ENCODE data around the gene TTC31.
A peak's percentile ranks its signal among the peaks of the same experiment; 100 is the strongest.

The TTC31 gene

DNA sequence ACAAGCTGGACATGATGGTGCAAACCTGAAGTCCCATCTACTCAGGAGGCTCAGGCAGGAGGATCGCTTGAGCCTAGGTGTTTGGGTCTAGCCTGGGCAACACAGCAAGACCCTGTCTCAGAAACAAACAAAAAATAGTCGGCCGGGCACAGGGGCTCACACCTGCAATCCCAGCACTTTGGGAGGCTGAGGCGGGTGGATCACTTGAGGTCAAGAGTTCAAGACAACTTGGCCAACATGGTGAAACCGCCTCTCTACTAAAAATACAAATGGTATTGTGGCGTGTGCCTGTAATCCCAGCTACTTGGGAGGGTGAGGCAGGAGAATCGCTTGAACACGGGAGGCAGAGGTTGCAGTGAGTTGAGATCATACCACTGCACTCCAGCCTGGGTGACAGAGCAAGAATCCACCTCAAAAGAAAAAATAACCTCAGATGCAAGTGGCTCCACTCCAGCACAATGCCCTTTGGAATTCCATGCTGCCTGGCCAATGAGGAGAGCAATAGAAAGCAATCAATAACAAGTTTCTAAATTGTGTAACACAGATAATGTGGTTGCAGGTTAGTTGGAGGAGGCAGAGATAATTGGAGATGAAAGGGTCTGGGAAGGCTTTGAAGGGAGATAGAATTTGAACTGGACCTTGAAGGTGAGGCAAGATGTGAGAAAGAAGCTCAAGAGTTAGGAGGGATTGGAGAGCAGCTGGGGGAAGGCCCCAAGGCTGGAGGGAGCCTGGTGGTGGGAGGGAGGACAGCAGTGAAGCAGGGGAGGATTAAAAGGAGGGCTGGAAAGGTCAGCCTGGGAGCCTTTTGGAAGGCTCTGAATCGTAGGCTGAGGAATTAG lies 6.0 kb downstream of the TTC31 start:
- no peak for DNase-seq

DNA sequence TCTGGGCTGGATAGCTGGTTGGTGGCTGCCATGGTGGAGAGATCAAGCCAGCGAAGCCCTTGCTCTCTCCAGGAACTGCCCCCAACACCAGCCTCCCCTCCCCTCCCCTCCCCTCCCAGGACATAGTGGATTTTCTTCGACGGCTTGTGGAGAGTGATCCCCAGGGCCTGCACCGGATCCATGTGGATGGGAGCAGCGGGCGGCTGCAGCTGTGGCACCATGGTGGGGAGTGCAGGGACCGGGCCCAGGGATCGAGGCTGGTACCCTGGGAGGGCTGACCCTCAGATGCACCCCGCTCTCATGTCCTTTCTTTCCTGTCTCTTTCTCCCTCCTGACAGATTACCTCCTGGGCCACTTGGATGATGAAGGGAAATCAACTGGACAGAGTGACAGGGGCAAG lies 7.0 kb downstream of the TTC31 start:
- DNase-seq = no peak

DNA sequence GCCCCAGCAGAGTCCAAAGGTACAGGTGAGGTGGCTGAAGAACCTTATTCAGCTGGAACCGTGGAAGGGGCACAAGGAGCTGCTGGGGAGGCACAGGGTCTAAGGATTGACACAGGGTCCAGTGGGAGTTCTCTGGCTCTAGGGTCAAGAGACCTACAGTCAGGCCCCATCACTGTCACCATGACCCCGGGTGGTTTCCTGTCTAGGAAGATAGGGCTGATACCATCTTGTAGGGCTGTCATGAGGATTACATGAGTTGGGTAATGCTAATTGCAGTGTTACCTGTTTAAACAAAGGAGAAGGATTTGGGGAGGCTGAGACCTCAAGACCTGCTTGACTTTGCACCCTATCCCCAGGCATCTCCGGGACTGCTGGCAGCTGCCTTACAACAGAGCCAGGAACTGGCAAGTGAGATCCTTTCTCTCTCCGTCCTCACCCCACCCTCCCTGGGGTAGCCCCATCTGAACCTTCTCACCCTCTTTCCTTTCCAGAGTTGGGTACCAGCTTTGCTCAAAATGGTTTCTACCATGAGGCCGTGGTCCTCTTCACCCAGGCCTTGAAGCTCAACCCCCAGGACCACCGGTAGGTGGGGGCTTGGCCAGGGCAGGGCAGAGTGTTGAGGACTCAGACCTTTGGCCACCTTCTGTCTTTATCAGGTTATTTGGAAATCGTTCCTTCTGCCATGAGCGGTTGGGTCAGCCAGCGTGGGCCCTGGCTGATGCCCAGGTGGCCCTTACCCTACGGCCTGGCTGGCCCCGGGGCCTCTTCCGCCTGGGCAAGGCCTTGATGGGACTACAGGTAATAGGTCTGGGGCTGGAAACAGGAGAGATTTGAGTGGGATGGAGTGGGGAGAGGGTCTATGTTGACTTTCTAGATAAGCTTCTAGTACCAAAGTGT lies 9.0 kb downstream of the TTC31 start:
- DNase-seq = no peak

DNA sequence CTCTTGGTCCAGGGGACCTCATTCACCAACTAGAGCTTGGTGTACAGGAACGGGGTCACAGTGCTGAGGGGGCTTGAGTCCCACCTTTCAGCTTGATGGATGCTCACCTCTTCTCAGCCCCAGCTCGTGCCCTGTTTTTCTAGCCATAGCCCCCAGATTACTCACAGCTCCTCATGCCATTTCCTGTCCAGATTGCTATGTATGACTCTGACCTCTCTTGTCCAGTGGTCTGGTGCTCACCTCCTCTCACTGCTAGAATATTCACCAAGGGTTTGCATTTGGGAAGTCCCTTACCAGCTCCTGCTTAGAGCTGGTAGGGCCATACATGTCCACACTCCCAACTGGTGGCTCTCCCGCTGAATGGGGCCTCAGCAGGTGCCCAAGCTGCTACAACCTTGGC lies 10.7 kb downstream of the TTC31 start:
- DNase-seq = no peak

DNA sequence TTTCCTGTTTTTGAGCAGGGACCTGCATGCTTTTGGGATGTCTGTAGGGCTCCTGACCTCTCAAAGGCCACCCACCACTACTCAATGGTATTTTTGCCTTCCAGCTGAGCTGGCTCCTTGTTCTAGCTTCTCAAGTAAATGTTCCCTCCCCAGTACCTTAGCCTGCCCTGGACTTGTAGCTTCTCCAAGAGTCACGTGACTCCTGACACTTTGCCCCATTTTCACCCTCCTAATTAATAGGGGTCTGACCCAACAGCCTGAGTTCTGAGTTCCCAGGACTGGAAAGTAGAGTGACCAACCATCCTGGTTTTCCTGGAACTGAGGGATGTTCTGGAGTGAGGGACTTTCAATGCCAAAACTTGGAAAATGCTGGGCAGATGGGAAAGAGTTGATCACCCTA lies 12.6 kb downstream of the TTC31 start:
- DNase-seq = no peak

DNA sequence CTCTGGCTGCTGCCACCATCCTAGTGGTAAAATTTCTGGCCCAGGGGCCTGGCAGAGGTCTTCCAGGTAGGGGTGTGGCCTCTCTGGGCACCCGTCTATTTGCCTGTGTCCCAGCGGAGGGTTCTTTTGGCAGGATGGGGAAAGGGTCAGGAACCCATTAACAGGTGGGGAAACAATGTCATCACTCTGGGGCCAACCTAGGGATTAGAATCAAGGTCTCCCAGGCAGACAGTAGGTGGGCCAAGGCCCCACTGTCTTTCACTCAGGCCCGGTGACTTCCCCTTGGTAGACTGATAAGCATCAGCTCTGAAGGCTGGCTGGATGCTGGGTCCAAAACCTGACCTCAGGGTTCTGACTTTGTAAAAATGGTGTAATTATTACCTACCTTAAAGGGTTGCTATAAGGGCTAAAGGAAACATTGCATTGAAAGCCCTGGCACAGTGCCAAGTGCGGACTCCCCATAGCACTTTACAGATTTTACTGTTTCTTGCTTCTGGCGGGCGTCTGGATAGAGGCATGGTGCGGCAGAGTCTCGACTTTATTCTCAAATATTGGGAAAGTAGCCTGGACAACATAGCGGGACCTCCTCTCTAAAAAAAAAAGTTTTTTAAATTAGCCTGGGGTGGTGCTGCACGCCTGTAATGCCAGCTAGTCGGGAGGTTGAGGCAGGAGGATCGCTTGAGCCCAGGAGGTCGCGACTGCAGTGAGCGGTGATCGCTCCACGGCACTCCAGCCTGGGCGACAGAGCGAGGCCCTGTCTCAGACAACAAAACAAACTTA lies 14.3 kb downstream of the TTC31 start:
- DNase-seq = no peak

DNA sequence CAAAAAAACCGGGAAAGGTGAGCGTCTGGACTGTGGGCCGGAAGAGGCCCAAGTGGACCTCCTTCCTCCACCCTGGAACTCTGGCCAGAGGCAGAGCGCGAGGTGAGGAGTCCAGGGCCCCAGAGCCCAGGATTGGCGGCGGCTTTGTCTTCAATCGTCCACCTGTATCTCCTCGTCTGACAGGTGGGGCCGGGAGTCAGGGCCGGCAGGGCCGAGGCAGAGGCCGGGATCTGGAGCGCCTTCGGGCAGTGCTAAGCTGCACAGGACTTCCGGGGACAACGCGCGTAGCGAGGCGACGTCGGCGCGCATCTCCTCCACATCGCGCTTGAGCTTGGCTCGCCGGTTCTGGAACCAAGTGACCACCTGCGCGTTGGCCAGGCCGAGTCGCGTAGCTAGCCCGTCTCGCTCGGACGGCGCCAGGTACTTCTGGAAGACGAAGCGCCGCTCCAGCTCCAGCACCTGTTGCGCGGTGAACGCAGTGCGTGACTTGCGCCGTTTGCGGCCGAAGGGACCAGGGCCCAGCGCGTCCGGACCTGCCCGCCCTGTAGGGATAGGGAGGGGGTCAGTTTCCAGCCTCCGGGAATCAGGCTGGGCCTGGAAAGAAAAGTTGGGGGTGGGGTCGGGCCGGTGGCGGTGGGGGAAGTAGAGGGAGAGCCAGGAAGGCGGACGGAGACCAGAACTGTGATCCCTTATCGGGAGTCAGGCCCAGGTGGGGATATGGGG lies 15.1 kb downstream of the TTC31 start:
- DNase-seq = peak; percentile 32

DNA sequence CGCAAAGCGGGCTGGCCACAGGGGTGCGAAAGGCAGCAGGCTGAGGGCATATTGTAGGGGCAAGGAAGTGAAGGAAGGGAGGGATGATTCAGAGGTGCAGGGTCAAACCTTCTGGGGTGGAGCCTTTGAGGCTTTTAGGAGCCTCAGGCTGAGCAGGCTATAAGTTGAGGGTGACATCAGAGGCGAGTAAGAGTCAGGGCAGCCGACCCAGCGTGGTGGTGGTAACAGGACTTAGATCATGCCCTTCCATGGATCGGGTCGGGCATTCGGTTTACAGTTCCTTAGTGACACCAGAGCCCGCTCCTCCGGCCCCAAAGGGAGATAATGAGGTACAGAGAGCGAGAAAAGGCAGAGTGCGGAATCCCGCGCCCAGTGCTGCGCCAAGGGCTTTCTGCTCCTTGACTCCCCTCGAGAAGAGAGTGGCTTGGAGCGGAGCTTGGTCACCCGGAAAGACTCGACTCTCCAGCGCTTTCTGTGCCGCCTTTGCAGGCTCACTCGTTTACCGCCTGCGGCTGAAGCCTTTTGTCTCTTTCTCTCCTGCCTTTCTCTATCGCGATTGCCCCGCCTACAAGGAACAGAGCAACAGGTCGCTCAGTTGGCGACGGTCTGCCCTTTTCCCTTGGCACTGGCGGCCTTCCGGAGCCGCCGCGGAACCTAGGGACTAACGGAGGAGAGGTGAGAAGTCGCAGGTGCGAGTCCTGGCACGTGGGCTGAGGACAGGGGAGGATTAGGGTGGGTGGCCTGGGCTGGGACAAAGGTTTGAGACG lies 15.8 kb downstream of the TTC31 start:
- peak; percentile 36 for DNase-seq

DNA sequence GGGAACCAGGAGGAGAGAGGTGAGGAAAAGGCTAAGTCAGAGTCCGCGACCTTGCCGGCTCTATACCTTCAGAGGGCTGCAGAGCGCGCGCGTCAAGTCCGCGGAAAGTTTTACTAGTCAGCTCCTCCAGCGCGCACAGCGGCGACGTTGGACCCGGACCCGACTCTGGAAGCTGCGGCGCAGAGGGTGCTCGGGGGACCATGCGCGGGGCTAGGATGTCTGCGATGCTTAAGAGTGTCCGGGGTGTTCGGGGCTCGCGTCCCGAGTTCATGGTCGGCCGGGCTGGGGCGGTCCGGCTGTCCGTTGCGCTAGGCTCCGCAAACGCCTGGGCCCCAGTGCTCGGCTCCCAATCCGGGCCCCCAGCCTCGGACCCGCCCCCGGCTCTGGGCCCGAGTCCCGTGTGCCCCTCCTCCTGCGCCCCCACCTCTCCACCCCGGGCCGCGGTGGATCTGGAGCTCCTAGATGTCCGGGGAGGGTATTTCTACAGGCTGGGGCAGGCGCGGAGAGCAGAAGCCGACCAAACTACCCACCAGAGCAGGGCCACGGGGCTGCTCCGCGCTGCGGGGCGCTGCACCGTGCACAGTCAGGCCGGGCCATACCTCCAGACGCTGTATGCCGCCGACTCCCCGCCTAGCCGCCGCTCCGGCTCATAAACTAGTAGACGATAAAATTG lies 16.5 kb downstream of the TTC31 start, which contains the start of gene LBX2:
Gene LBX2 (minus strand): TSS at position 337 of the 673 bp plus-strand sequence. CDS start 66 bp downstream, at position 271.
- peak; percentile 14 for DNase-seq

DNA sequence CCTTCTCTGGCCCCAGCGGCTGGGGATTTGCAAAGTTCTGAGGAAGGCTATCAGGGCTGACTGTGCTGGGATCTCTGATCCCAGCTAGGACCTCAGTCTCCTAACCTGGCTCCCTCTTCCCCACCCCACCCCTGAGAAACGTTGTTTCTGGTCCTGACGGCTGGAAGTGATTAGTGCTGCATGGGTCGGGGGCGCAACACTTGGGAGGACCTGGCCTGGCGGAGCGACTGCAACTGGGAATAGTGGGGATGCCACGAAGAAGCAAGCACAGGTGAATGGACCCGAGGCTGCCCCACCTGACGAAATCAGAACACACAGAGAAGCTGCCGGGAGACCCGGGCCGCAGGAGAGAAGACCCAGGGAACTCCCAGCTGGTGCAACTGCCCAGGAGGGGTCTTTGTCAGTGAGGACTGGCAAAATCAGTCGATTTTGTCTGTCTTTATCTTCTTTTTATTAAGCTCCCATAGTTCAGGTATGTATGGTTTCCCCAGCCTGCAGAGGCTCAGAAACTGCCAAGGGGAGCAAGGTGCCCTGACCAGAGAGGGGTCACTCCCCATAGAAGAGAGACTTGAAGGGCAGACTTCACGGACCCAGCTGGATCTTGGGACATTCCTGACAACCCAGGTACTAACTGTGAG lies 17.2 kb downstream of the TTC31 start:
- no peak for DNase-seq

DNA sequence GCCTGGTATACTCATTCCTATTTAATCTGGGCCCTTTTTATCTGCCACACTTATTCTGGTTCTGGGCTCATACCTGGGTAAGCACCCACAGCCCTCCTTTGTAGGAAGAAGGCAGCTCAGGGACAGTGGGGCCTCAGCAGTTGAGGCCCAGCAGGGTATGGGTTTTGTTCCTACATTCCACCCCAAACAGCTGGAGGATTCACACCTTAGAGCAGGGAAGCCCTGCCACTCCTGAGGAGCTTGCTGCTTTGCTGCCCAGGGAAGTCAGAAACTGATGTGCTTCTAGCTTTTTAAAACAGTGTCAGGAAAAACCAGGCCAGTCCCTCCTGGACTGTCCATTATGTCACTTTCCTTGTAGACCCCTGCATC lies 17.7 kb downstream of the TTC31 start:
- DNase-seq = no peak

DNA sequence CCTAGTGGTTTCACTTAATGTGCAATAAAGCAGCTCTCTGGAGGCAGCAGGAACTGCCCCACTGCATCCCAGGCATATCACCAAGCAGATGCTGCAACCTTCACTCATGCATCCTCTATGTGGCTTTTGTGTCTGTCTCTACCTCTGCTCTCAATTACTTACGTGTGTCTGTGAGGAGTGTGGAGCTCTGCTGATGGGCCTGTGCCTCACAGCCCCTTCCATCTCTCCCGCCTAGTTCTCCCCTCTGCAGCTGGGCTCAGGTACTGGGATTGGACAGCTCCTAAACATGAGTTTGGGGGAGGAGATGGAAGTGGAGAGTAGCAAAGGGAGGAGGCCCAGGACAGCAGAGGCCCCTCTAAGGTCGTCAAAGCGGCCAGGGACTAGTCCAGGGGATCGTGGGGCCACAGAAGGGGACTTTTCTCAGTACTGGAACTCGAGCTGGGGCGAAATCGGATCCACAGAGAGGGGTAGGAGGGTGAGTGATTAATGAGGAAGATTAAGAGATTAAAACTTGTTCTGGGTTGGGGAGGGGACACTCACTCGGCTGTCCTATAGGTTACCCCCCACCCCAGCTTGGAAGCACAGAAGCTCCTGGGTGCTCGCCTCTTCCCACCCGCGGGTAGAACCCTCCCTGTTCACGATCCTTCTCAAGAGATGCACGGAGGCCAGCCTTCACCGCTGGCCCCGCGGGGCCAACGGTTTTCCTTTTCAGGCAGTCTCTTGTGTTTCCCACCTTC lies 18.6 kb downstream of the TTC31 start:
- DNase-seq = no peak

DNA sequence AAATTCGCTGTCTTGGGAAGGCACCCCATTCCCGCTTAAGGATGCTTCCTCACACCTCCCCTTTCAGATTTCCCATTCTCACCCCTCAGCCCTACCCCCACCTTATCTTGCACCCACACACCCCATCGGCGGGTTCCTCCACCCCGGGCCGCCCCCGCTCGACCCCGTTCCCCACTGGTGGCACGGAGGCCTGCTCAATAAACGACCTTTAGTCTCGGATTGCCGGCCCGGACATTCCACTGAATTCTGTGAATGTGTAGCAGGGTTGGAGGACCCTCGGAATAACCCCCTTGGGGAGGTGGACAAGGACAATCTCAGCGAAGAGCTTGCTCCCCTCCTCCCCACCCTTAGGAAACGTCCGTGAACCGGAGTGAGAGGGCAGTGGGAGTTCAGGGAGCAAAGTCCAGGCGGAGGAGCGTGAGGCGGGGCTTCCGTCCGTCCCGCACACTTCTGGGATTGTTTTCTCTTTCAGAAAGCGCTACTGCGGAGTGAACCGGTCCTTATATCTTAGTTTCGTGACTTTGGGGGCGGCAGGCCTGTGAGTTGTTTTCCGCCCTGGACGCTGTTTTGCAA lies 19.4 kb downstream of the TTC31 start:
- no peak for DNase-seq

DNA sequence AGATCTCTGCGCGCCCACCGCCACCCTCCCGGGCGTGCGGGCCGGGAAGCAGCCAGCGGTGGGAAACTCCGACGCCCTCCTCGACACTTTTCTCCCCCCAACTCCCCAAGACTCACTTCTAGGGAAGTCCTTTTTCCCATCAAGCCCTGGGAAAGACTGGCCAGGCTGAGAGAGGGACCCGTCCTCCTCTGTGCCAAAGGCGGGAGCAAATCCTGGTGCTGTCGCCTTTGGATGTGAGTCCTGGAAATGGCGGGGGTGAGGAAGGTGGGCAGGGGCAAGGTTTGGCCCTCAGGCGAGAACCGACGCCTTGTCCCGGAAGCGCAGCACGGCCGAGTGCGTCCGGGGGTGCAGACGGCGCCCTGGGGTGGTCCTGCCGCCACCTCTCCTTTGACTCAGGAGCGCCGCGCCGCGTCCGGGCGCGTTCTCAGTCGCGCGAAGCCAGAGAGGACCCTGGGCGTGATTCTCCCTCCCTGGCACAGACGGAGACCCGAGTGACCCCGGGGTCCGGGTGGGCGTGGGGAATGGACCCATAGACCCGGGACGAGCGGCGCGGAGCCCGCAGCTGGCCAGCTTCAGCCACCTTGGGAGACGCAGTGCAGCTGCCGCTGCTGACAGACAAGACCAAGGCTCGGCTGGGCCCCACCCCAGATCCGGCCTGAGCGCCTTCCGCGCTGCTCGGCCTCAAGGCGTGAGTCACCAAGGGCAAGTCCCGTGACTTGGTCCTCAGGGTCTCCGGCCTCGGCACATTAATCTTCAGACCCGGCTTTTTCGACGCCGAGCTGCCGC lies 20.0 kb downstream of the TTC31 start:
- DNase-seq = peak; percentile 54

DNA sequence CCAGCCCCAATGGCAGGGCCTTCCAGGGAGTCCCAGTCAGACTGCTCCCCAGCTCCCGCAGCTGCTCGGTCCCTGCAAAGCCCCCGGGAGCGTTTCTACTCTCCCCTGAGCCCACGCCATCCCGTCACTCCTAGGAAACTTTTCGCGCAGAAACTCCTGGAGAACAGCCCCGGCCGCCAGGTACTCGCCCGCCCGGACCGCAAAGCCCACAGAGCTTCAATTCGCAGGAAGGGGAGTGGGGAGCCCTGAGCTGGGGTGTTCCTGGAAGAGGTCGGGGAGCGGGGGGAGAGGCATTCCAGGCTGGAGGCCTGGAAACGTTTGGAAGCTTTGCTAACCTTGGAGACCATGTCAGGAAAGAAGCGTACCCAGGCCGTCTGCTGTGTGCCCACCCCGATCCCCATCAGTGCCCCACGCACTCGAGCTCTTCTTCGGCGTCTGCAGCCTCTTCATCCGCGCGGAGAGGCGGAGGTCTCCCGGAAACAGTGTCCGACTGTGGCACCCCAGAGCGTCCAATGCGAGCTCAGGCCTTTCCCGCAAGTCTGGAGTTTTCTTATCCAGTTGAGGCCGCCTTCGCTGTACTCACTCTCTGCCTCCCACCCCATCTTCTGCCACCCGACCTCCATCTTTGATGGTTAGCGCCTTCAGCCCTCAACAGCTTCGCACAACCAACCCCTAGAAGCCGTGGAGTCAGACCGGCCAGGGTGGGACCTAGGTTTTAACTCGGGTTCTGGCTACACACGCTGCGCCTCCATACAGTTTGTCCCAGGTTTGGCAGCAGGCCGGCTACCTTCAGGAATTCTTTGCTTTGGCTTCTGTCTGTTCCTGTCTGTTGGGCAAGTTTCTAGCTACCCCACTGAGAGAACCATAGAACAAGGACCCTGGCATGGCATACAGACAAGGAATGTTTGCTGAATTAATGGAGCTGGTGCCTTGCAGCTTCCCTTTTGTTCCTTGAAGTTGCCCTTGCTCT lies 20.9 kb downstream of the TTC31 start:
- no peak for DNase-seq

DNA sequence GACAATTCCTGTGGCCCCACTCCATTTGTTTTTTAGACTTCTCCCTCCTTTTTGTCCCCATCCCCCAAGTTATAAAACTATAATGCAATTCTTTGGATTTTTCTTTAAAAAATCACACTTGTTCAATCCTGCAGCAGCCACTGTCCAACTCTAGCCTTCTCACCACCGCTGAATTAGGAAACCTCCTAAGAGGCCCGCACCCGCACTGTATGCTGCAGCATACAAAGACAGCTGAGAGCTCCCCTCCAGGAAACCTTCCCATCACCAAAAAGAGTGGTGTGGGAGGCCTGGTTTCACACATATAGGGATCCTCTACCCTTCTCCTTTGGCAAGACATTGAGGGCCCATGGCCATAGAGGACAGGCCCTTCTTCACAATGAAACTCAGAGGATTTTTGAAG lies 21.7 kb downstream of the TTC31 start:
- DNase-seq = no peak

All from CD4-positive, alpha-beta T cell treated with Interleukin-6 for 4 hours (primary cell).